Cardiac septum (tissue), 1 donor: ENCODE measurements around the gene NFATC1. TPM values are rescaled to one million over a fixed set of nuclear protein-coding genes. Genes with fewer than 3 reads are reported as not detected.
A peak's percentile ranks its signal among the peaks of the same experiment; 100 is the strongest.

ENCODE experiments used
- DNase-seq: peaks from one replicate; pipeline ENCODE4 v3.0.0-alpha.2; 2020; ENCODE audit warnings: low spot score
- intact Hi-C: fragments of 100-400 bp; cut with DNase I; formaldehyde crosslinking; loops from one replicate; pipeline ENCODE4 v1.14.0; 2022
- total RNA-seq: library from RNA; stranded (reverse); fragmentation: NEBNext Ultra II Directional; extraction: Animal tissue kit (Norgen Biotek cat#: 25700); gene quantifications from one replicate; pipeline ENCODE4 v1.2.1, GENCODE V29; 2021
- donor health status: DM: no; HTN: no; CAD: no.

NFATC1 gene
- total RNA-seq, 1 donor from 2014 or later = 16.4 TPM

DNA sequence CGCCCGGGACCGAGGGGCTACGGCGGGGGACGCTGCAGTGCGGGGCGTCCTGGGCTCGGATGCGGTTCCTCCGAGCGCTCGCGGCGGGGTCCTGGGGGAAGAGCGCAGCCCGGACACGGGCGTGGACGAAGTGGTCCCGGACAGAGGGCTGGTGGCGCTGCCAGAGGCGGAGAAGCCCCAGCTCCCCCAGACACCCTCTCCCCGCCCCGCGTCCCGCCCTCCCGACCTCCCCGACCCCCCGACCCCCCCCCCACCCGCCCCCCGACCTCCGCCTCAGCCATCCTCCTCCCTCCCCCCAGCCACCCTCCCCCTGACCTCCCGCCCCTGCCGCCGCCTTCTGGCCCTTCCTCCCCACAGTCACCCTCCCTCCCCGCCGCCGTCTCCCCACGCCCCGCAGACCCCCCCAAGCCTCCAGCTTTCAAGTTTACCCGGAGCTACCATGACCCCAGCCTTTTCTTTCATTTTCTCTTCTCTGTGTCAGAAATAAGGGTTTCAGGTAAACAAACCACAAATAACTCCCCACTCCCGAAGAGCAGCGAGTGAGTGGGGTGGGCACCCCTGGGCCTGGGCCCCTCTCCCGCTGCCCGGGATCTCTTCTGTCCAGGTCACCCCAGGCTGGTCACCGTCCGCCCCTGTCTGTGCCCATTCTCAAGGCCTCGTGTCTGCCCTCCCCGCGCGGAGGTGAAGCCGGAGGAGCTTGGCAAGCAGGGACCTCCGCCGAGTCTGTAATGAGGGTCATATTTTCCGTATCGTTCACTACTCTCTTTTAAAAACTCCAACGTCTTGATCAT is 5.1 kb downstream of the NFATC1 start:
- DNase-seq = no peak
- intact Hi-C loops = loop anchor here (2.0 kb wide), 1 partner anchor 58 kb away; no protein-coding TSS in a partner anchor

DNA sequence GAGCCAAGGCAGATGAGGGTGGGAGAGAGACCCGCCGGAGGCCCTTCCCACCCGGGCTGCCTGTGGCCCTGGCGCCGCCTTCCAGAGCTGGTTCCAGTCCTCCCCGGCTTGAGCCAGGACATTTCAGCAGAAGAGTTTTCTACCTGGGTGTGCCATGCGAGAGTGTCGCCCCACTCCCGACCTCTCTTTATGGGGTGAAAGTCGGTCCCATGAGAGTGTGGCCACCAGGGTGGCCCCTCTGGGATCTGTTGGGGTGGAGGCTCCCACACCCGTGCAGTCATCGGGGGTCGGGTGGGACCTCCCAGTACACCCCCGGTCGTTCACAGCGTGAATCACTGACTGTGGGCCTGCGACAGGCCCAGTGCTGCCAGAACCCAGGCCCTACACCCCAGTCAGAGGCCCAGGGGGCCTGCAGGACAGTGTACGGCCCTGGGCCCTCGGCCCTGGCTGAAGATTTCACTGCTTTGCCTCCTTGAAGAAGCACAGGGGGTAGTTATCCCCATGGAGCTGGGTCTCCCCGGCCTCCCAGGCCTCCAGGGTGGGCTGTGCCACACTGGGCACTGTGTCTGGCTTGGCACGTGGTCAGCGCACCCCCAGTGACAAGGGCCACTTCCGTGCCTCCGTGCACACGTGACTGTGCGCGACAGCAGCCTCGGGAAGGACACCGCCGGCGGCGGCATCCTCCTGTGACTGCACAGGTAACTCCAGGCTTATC is 5.9 kb downstream of the NFATC1 start:
- DNase-seq = no peak
- intact Hi-C loops = loop anchor here (2.0 kb wide), 1 partner anchor 57 kb away; no protein-coding TSS in a partner anchor

DNA sequence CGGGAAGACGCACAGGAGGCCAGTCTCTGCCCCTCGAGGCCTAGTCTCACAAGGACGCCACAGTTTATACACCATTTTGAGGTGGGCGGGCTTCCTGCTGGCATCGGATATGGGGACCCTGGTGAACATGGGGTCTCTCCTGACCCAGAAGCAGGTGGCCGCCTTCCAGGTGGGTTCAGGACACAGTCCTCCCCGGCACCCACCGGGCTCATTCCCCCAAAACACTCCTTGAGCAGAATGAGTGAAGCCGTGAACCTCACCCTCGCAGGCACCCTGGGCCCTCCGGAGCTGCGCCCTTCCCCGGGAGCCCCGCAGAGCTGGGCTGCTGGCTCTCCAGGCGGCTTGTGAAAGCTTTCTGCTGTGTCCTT is 6.5 kb downstream of the NFATC1 start:
- DNase-seq = no peak
- intact Hi-C loops = no loop called here

DNA sequence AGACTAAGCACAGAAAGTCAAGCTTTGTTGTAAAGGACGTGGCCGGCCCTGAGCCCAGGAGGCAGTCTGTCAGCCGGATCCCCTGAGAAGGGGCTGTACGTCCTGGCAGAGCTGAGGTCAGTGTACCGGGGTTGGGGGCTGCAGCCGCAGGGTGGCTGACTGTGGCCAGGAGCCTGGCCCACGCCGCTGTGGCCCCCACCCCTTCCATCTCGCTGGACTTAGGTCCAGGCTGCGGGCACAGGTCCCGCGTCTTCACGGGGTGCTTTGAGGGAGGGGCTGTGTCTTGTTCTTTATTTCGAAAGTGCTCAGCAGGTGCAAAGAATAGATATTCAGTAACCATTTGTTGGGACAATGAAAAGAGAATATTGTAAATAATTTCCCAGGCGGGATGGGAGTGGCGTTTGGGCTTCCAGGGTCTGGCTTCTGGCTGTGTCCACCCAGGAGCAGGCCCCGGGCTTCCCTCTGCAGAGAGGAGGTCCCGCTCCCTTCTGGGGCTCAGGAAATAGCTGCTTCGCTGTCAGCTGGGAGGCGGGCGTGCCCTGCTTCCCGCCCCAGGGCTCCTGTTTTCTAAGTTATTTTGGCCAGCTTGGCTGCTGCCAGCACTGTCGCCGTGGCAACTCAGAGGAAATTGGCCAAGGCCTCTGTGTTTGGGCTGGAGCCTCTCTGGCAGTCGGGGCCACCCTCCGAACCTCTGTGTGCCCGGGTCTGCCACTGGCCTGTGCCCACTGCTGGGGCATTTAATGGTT is 7.4 kb downstream of the NFATC1 start:
- intact Hi-C loops = no loop called here
- peak; percentile 89 for DNase-seq

DNA sequence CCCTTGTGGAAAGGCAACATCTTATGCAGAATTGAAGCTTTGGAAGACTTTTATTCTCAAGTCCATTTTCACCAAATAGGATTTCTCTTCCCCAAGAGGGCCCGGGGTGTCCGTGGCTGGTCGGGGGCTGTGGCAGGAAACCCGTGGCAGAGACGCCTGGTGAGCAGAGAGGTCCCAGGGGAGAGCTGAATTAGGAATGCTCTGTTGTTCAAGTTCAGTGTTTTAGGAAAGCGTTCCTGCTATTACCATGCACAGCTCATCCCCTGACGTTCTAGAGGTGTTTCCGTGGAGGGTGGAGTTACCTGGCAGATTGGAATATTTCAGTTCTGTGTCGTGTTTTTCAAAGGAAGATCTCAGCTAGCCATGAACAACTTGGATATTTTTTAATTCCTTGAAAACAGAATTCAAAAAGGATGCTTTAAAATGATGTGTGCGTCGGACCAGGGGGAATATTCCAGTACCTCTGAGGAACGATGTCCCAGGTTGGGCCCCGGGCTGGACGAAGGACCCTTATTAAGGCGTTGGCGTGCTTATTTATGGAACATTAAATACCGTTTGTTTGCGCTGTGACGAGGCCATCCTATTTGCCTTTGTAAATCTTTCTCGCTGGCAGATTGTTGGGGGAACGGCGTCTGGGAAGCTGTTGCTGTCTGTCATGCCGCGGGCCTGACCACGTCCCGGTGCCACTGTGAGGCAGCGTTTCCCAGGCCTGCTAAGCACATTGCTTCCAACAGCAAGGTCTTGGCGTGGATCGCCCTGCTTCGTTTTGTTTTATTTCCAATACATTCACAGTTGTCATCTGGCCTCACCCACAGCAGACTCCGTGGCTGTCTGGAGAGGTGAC is 8.2 kb downstream of the NFATC1 start:
- intact Hi-C loops = no loop called here
- no peak for DNase-seq

DNA sequence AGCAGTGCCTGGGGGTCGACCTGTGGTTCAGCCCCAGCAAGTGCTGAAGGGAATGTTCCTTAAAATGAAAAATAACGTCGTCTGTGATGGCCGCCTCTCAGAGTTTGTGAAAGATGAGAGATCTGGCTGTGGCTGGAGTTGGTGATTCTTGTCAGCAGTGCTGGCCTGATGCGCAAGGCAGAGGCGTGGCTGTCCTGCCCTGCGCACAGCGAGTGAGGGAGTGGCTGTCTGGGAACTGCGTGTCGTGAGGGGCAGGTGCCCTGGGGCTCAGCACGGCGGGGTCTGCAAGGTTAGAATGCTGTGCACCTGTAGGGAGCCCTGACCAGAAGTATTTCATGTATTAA is 8.8 kb downstream of the NFATC1 start:
- intact Hi-C loops = no loop called here
- no peak for DNase-seq

DNA sequence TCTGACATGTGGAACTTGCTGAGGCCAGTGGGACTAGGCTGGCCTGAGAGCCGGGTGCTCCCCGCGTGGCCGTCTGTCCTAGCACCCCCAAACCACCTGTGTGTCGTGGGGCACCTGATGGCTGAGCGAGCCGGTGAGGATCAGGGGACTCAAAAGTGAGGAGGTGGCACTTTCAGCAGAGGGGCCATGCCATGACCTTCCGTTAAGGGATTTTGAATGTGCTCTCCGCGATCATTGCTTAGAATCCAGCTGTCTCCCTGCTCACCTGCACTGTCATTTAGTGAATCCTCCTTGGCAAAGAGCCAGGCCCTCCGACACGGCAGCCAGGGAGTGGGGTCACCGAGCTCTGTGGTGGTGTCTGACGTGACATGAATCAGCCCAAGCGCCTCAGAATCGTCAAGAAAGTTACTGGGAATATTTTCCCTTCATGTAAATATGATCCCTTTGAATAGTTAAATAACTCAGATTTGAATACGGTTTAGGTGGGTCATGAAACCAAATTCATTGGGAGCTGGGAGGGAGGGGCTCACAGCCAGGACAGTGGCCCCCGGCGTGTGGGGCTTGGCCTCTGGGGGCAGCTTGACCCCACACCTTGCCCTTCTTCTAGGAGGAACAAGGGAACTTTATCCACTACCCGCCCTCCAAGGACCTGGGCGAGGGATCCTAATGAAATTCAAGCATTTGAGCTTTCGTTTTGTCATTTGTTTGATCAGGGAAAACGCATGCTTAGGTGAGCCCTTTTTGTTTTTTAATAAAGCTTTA is 9.5 kb downstream of the NFATC1 start:
- intact Hi-C loops = no loop called here
- no peak for DNase-seq

DNA sequence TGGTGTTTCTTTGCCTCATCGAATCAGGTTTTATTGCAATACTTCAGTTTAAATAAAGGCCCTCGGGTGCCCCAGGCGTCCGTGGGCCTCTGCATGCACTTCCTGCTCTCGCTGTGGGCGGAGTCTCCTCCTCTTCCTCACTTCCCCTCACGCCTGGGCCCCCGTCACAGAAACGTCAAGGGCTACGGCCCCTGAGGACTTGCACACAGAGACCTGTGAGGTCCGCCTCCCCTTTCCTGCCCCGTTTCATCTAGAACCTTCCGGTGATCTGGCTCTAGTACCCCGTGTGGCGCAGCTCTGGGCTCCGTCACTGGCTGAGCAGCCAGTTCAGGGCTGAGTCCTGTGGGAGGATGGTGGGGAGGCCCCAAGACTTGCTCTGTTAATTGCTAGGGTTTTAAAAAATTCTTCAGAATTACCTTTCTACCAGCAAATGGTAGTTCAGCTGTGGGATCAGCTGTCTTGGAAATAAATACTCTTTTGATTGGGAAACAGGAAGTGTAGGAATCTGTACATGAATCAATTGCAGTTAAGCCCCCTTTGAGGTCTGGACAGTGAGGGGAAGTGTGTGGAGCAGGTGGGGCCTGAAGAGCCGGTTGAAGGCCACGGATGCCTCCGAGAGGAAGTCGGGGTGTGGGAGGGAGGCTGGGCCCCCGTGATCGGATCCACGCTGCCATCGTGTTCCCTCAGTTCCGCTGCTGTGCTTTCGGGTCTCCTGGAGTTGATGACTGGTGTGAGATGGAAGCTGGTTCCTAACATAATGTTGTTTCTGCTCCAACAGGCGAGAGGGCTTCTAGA is 10.2 kb downstream of the NFATC1 start:
- intact Hi-C loops = no loop called here

DNA sequence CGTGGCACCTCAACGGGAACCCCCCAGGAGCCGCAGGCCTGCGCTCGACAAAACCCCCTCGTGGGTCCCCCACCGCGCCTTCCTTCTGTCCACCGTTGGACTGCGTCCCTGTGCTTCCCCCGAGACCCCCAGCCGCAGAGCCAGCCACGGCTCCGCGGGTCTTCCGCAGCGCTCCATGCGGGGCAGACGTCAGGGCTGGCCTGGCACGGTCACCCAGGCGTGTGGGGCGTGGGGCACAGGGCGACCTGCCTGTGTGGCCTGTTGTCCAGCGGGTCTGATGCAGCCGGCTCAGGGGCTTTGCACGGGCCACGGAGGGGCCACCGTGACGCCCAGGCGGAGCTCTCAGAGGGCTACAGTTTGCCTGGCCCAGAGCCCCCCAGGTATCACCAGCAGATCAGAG is 11.0 kb downstream of the NFATC1 start:
- intact Hi-C loops = no loop called here
- DNase-seq = no peak

More for the DNA sequence above, 10.2 kb downstream of the NFATC1 start:
- DNase-seq = peak; percentile 89

DNA sequence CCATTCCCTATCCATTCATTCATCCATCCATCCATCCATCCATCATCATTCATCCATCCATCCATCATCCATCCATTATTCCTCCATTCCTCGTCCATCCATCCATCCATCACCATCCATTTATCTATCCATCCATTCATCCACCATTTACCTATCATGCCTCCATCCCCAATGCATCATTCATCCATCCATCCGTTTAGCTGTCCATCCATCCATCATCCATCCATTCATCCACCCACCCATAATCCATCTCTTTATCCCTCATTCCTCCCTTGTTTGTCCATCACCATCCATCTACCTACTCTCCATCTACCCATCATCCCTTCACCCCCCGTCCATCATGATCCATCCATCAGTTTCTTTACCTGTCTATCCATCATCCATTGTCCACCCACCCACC is 13.6 kb downstream of the NFATC1 start:
- intact Hi-C loops = no loop called here

DNA sequence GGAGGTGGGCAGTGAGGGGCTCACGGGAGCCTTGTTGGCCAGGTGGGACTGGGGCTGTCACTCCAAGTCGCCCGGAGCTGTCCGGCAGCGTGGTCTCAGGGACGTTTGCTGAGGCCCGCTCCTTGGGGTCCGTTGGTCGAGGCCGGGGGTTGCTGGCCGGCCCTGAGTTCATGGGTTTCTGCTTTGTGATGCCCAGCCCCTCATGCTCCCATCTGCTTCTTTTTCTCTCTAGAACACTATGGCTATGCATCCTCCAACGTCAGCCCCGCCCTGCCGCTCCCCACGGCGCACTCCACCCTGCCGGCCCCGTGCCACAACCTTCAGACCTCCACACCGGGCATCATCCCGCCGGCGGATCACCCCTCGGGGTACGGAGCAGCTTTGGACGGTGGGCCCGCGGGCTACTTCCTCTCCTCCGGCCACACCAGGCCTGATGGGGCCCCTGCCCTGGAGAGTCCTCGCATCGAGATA is 14.5 kb downstream of the NFATC1 start:
- no peak for DNase-seq
- intact Hi-C loops = no loop called here

More for the DNA sequence above, 13.6 kb downstream of the NFATC1 start:
- DNase-seq = no peak

DNA sequence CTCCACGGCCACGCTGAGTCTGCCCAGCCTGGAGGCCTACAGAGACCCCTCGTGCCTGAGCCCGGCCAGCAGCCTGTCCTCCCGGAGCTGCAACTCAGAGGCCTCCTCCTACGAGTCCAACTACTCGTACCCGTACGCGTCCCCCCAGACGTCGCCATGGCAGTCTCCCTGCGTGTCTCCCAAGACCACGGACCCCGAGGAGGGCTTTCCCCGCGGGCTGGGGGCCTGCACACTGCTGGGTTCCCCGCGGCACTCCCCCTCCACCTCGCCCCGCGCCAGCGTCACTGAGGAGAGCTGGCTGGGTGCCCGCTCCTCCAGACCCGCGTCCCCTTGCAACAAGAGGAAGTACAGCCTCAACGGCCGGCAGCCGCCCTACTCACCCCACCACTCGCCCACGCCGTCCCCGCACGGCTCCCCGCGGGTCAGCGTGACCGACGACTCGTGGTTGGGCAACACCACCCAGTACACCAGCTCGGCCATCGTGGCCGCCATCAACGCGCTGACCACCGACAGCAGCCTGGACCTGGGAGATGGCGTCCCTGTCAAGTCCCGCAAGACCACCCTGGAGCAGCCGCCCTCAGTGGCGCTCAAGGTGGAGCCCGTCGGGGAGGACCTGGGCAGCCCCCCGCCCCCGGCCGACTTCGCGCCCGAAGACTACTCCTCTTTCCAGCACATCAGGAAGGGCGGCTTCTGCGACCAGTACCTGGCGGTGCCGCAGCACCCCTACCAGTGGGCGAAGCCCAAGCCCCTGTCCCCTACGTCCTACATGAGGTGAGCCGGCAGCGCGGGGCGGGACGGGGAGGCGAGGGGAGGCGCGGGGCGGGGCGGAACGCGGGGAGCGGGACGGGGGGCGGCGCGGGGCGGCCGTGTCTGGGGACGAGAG is 15.2 kb downstream of the NFATC1 start:
- intact Hi-C loops = no loop called here

DNA sequence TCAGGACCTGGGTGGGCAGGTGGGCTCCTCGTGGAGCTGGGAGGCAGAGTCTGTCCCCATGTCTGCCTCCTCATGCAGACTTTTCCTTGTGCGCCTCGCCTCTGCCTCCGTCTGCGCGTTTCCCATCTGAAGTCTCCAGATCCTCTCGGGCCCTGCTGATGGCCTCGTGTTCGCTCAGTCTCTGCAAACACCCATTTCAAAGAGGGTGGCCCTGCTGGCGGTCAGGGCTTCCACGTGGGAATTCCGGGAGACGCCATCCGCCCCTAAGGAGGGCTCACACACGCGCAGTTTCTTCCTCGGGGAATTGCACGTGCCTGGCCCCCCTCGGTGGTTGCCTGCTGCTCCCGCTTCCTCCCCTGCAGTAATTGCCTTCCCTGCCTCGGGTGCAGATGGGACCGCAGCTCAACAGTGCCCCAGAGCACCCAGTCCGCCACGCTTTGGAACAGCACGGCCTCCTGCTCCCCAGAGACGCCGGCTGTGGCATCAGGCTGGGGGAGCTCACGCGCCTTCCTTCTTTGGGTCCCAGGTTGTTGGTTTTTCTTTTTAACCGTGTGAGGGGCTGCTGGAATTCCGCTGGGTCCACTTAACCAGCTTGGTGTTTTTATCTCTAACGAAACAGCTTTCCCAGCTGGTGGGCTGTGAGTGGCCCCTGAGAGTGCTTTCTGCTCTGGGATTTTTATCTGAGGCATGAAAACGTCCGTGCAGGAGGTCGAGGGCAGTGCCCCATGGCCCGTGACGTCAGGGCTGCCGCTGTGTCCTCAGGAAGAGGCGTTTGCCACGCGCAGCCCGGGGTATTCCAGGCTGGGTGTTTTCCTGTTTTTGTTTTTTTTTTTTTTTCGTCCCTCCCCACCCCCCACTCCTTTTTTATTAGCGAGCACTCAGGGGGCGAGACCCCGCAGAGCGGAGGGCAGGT is 16.1 kb downstream of the NFATC1 start:
- DNase-seq = no peak
- intact Hi-C loops = no loop called here

More for the DNA sequence above, 15.2 kb downstream of the NFATC1 start:
- no peak for DNase-seq

DNA sequence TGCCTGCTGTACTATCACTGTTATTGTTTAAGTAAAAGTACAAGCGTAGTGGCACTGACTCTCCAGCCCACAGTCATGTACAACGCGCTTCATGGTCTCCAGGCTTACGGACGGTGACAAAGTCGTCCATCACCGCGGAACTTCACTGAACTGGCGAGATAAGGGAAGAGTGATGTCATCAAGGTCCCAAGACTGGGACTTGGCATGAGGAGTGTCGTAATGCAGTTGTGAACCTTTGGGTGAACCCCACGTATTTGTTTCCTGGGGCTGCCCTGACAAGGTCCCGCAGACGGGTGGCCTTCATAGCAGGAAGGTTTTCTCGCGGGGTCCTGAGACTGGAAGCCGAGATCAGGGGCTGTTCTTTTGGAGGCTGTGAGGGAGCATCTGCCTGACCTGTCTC is 17.3 kb downstream of the NFATC1 start:
- intact Hi-C loops = no loop called here
- no peak for DNase-seq

DNA sequence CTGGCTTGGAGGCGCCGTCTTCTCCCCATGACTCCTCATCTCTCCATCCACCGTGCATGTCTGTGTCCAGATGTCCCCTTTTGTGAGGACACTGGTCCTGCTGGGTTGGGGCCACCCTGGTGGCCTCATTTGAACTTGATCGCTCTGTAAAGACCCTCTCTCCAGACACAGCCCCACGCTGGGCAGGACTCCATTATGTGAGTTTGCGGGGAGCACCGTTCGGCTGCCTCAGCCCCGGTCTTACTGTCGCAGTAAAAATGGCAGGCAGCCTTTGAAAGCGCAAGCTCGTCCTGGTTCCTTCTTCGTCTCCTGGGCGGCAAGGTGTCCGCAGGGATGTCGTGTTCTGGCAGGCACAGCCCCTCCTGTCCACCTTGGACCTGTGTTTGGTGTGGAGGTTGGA is 17.7 kb downstream of the NFATC1 start:
- no peak for DNase-seq
- intact Hi-C loops = no loop called here

DNA sequence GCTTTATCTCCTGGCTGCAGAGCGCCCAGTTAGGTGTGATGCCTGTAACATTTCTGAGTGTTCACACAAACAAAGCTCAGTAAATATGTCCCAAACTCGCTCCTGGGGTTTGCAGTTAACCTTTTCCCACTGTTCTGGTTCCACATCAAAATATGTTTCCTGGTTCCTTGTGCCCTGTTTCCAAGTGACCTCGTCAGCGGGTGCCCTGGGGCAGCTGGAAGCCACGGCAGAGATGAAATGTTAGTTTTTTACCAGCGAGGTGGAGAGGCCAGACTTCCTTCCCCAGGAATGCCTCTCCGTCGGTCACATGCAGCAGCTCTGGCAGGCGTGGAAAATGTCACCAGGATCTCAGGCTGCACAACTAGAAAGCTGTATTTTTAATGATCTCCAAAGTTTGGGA is 18.2 kb downstream of the NFATC1 start:
- intact Hi-C loops = no loop called here
- no peak for DNase-seq
